Fibroblast of lung (primary cell): ENCODE data around the gene PLXNA4. TPM values are rescaled to one million over a fixed set of nuclear protein-coding genes. Genes with fewer than 3 reads are reported as not detected.

Experiments used
- DNase-seq, 2 donors: peaks; one replicate each; pipeline versions ENCODE4 v3.0.0 to v3.0.0-alpha.2; 2010; ENCODE audit warnings: low read depth in 2 of 2
- H2AFZ ChIP-seq: 2 replicates; pipeline ENCODE4 v1.5.1; 2012; ENCODE audit warnings: low read length, control low read depth, inconsistent platforms
- H3K27ac ChIP-seq: 2 replicates; pipeline ENCODE4 v1.5.1; 2011; ENCODE audit warnings: low read length, control low read depth; ENCODE audit not compliant: insufficient read depth
- H3K27me3 ChIP-seq: 2 replicates; pipeline ENCODE4 v1.5.1; 2011; ENCODE audit warnings: mild to moderate bottlenecking, low read length; ENCODE audit not compliant: control insufficient read depth, insufficient read depth
- H3K36me3 ChIP-seq: 2 replicates; pipeline ENCODE4 v1.5.1; 2011; ENCODE audit warnings: low read length; ENCODE audit not compliant: control insufficient read depth, insufficient read depth
- H3K4me1 ChIP-seq: 2 replicates; pipeline ENCODE4 v1.5.1; 2011; ENCODE audit warnings: low read length; ENCODE audit not compliant: control insufficient read depth, insufficient read depth; ENCODE audit errors: extremely low read depth
- H3K4me2 ChIP-seq: 2 replicates; pipeline ENCODE4 v1.5.1; 2011; ENCODE audit warnings: low read length, control low read depth; ENCODE audit not compliant: insufficient read depth; ENCODE audit errors: extremely low read depth
- H3K4me3 ChIP-seq, 4 experiments: fragments of 200-600 bp in 1 of 4; sonication (generic) in 1 of 4; replicated peaks in 1 of 4; 2 replicates each; pipeline ENCODE4 v1.5.1; 2011 to 2016; ENCODE audit warnings: low read length in 4 of 4, low read depth in 3 of 4, mild to moderate bottlenecking in 3 of 4, control low read depth in 2 of 4, inconsistent platforms in 1 of 4, mixed read lengths in 1 of 4; ENCODE audit not compliant: insufficient read depth in 1 of 4; ENCODE audit errors: control extremely low read depth in 1 of 4
- H3K79me2 ChIP-seq: 2 replicates; pipeline ENCODE4 v1.5.1; 2012; ENCODE audit warnings: mild to moderate bottlenecking, low read length, inconsistent platforms; ENCODE audit not compliant: control insufficient read depth, insufficient read depth
- H3K9ac ChIP-seq: 2 replicates; pipeline ENCODE4 v1.5.1; 2011; ENCODE audit warnings: mild to moderate bottlenecking, low read length, control low read depth; ENCODE audit not compliant: insufficient read depth
- H3K9me3 ChIP-seq: 2 replicates; pipeline ENCODE4 v1.5.1; 2012; ENCODE audit warnings: low read depth, low read length; ENCODE audit not compliant: control insufficient read depth, insufficient read depth
- H4K20me1 ChIP-seq: 2 replicates; pipeline ENCODE4 v1.5.1; 2011; ENCODE audit warnings: low read length; ENCODE audit not compliant: control insufficient read depth, insufficient read depth; ENCODE audit errors: extremely low read depth
- EZH2 ChIP-seq: IDR thresholded peaks from 2 replicates; pipeline ENCODE4 v1.5.1; 2012; ENCODE audit warnings: low read length, control low read depth, mild to moderate bottlenecking; ENCODE audit errors: missing control alignments
- polyA plus RNA-seq, 2 donors: library from polyadenylated mRNA; depleted of rRNA in 1 of 2; stranded (reverse) in 1 of 2; unstranded in 1 of 2; fragments of >200 nt; gene quantifications; 2 replicates each; pipeline ENCODE4 v1.2.1, GENCODE V29; 2011 to 2012; ENCODE audit warnings: missing spikeins in 1 of 2
- total RNA-seq: library from RNA; depleted of rRNA; stranded (reverse); fragments of >200 nt; gene quantifications from 2 replicates; pipeline ENCODE4 v1.2.1, GENCODE V29; 2014
- TF ChIP-seq, protein P1 (sequence below), 2 donors: IDR thresholded peaks in 1 of 2; conservative IDR thresholded peaks in 1 of 2; 1 replicate in 1 of 2; 2 replicates in 1 of 2; pipeline ENCODE4 v1.5.1; 2011 to 2012; ENCODE audit warnings: low read length in 2 of 2, control low read depth in 1 of 2, inconsistent platforms in 1 of 2, low read depth in 1 of 2, mild to moderate bottlenecking in 1 of 2

The PLXNA4 gene
- total and polyA plus RNA-seq, 2 donors (not counting 1 experiment from before 2014, with no cell fraction given), result 1.2 to 1.5 TPM

GRCh38 chr7:132124575-132124974, 451.7 kb downstream of the PLXNA4 start:
- Histone ChIP-seq H2AFZ (no peak overlapping the region), H4K20me1 (no peaks in the 10 kb centered on the region), H3K27ac (no peak overlapping the region), H3K4me1 (no peaks in the 10 kb centered on the region), H3K9me3 (no peaks in the 10 kb centered on the region), H3K9ac (no peak overlapping the region), H3K27me3 (no peaks in the 10 kb centered on the region), H3K4me2 (no peak overlapping the region), H3K36me3 (no peaks in the 10 kb centered on the region), H3K79me2 (no peaks in the 10 kb centered on the region), H3K4me3 (no peak overlapping the region)
- DNase-seq, result no peak
- TF ChIP-seq, protein P1, sequence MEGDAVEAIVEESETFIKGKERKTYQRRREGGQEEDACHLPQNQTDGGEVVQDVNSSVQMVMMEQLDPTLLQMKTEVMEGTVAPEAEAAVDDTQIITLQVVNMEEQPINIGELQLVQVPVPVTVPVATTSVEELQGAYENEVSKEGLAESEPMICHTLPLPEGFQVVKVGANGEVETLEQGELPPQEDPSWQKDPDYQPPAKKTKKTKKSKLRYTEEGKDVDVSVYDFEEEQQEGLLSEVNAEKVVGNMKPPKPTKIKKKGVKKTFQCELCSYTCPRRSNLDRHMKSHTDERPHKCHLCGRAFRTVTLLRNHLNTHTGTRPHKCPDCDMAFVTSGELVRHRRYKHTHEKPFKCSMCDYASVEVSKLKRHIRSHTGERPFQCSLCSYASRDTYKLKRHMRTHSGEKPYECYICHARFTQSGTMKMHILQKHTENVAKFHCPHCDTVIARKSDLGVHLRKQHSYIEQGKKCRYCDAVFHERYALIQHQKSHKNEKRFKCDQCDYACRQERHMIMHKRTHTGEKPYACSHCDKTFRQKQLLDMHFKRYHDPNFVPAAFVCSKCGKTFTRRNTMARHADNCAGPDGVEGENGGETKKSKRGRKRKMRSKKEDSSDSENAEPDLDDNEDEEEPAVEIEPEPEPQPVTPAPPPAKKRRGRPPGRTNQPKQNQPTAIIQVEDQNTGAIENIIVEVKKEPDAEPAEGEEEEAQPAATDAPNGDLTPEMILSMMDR (conservative IDR thresholded peaks at IDR 0.05 in 1 of 2, IDR thresholded peaks at IDR 0.05 in 1 of 2; ENCODE audit: low read depth in 1 of 2, low read length in 2 of 2), result no peak
- no peak for TF ChIP-seq EZH2

DNA sequence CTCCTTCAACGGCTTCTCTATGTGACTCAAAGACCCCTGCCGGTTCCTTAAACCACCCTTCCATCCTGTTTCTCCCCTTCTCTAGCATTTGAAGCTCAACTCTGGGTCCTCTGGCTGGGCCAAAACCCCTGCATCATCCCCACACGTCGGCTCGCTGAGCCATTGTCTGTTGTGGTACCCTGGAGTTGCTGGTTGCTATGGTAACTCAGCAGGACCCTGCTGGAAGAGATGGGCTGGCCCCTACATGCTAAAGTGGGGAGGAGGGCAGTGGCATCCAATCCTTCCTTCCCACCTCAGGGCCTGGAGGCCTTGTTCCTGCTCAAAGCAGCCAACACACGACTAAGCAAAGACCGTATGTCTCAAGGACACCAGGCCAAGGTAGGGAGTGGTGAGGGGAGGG, 452.5 kb downstream of the PLXNA4 start:
- TF ChIP-seq, protein P1 (conservative IDR thresholded peaks at IDR 0.05 in 1 of 2, IDR thresholded peaks at IDR 0.05 in 1 of 2; ENCODE audit: low read depth in 1 of 2, low read length in 2 of 2), result no peak
- TF ChIP-seq EZH2, result no peak
- H3K27ac ChIP-seq, result no peak overlapping the region

DNA sequence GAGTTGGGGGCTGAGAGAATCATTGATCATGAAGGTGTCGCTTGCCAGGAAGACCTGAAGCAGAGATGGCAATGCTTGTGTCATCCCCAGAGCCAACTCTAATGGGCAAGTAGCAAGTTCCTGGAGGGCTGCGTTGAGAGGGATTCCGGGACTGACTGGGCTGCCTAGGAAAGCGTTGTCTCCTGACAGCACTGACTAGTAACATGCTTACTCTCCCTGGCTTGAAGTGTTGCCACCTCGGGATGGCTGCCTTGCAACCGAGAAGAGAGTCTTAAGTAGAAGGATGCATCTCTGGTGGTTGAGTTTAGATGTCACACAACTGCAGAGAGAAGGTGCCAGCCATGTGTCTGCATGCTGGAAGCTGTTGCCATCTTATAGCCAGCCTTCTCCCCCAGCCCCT, 453.4 kb downstream of the PLXNA4 start:
- Histone ChIP-seq H3K27me3 (no peaks in the 10 kb centered on the region), H2AFZ (no peak overlapping the region), H3K4me3 (no peak overlapping the region), H3K9me3 (no peaks in the 10 kb centered on the region), H3K4me1 (no peaks in the 10 kb centered on the region), H3K36me3 (no peaks in the 10 kb centered on the region), H3K27ac (no peak overlapping the region), H3K4me2 (no peak overlapping the region), H4K20me1 (no peaks in the 10 kb centered on the region), H3K79me2 (no peaks in the 10 kb centered on the region), H3K9ac (no peak overlapping the region)
- TF ChIP-seq, protein P1 (conservative IDR thresholded peaks at IDR 0.05 in 1 of 2, IDR thresholded peaks at IDR 0.05 in 1 of 2; ENCODE audit: low read depth in 1 of 2, low read length in 2 of 2), result no peak
- no peak for TF ChIP-seq EZH2
- DNase-seq, result no peak

More for the DNA sequence above, 452.5 kb downstream of the PLXNA4 start:
- Histone ChIP-seq H3K9me3 (no peaks in the 10 kb centered on the region), H4K20me1 (no peaks in the 10 kb centered on the region), H3K27me3 (no peaks in the 10 kb centered on the region), H3K79me2 (no peaks in the 10 kb centered on the region), H3K9ac (no peak overlapping the region), H3K4me2 (no peak overlapping the region), H3K4me1 (no peaks in the 10 kb centered on the region), H3K36me3 (no peaks in the 10 kb centered on the region), H3K4me3 (no peak overlapping the region), H2AFZ (no peak overlapping the region)
- no peak for DNase-seq
